ENCODE results near the gene TRERF1. TPM values are rescaled to one million over a fixed set of nuclear protein-coding genes. Genes with fewer than 3 reads are reported as not detected.

The TRERF1 gene
- total RNA-seq, 1 experiment from 2014 or later: 22.3 TPM

GRCh38 chr6:42385339-42385738 is 66.4 kb downstream of the TRERF1 start:
- no peaks in the 10 kb centered on the region for H3K9me3 Mint-ChIP-seq
- H3K4me3 Mint-ChIP-seq: no peak overlapping the region
- no peak for DNase-seq (ENCODE audit: low spot score)
- no peaks in the 10 kb centered on the region for H3K36me3 Mint-ChIP-seq
- ChIA-PET CTCF (interaction anchor here (1.0 kb wide), 1 partner anchor 162 kb away, joined by 4 read pairs; no protein-coding TSS in a partner anchor), POLR2A (no interaction called here)
- H3K27ac Mint-ChIP-seq: no peak overlapping the region
- no peaks in the 10 kb centered on the region for H3K27me3 Mint-ChIP-seq (ENCODE audit: low read depth)
- TF ChIP-seq CREB1 (CRISPR knock-in tag; IDR thresholded peaks at IDR 0.05) (no peak), ZNF263 (CRISPR knock-in tag; IDR thresholded peaks at IDR 0.05; ENCODE audit: low read depth) (no peak), SMAD3 (CRISPR knock-in tag; IDR thresholded peaks at IDR 0.05; ENCODE audit: borderline replicate concordance) (no peak), GTF2I (CRISPR knock-in tag; conservative IDR thresholded peaks at IDR 0.05) (no peak), ZNF671 (CRISPR knock-in tag; IDR thresholded peaks at IDR 0.05) (no peak), SP1 (CRISPR knock-in tag; conservative IDR thresholded peaks at IDR 0.05) (no peak), ATF3 (CRISPR knock-in tag; conservative IDR thresholded peaks at IDR 0.05) (no peak), NFE2L1 (CRISPR knock-in tag; IDR thresholded peaks at IDR 0.05) (no peak), ZBTB21 (CRISPR knock-in tag; IDR thresholded peaks at IDR 0.05; ENCODE audit: borderline replicate concordance) (no peak), MLX (CRISPR knock-in tag; IDR thresholded peaks at IDR 0.05) (no peak), PREB (CRISPR knock-in tag; IDR thresholded peaks at IDR 0.05; ENCODE audit: borderline replicate concordance) (no peak), NR2C2 (CRISPR knock-in tag; IDR thresholded peaks at IDR 0.05) (no peak), GABPB1 (CRISPR knock-in tag; IDR thresholded peaks at IDR 0.05) (no peak), ATF2 (CRISPR knock-in tag; IDR thresholded peaks at IDR 0.05; ENCODE audit: borderline replicate concordance, low read depth) (no peak), PRDM15 (CRISPR knock-in tag; IDR thresholded peaks at IDR 0.05) (no peak)
- H3K4me1 Mint-ChIP-seq: peaks cover 29% of the 10 kb centered on the region
- ATAC-seq: no peak

GRCh38 chr6:42383421-42384205 is 68.1 kb downstream of the TRERF1 start:
- Mint-ChIP-seq H3K4me3 (no peak overlapping the region), H3K27ac (no peak overlapping the region), H3K36me3 (no peaks in the 10 kb centered on the region), H3K9me3 (no peaks in the 10 kb centered on the region), H3K4me1 (peaks cover 20% of the 10 kb centered on the region), H3K27me3 (ENCODE audit: low read depth) (no peaks in the 10 kb centered on the region)
- DNase-seq (ENCODE audit: low spot score): no peak
- ChIA-PET CTCF (no interaction called here), POLR2A (no interaction called here)
- ATAC-seq: no peak
- TF ChIP-seq ZBTB21 (CRISPR knock-in tag; IDR thresholded peaks at IDR 0.05; ENCODE audit: borderline replicate concordance) (no peak), ZMAT4 (CRISPR knock-in tag; IDR thresholded peaks at IDR 0.05) (no peak), PRDM15 (CRISPR knock-in tag; IDR thresholded peaks at IDR 0.05) (no peak), PRRX2 (CRISPR knock-in tag; IDR thresholded peaks at IDR 0.05) (no peak), TP53 (CRISPR knock-in tag; IDR thresholded peaks at IDR 0.05) (no peak), ETV6 (CRISPR knock-in tag; IDR thresholded peaks at IDR 0.05) (no peak), SMAD4 (CRISPR knock-in tag; IDR thresholded peaks at IDR 0.05) (no peak), ZNF219 (CRISPR knock-in tag; IDR thresholded peaks at IDR 0.05; ENCODE audit: borderline replicate concordance) (no peak), E2F1 (CRISPR knock-in tag; IDR thresholded peaks at IDR 0.05) (no peak)

Measured in WTC11 (cell line).